ENCODE results near the gene MX2. TPM values are rescaled to one million over a fixed set of nuclear protein-coding genes. Genes with fewer than 3 reads are reported as not detected.

The MX2 gene
- total and polyA plus RNA-seq, 2 donors (not counting 1 experiment from before 2014, with no cell fraction given) = 2.0 to 3.6 TPM

GRCh38 chr21:41393876-41394465, 32.1 kb downstream of the MX2 start:
- H2AFZ ChIP-seq (ENCODE audit: low read length) = no peak overlapping the region
- no peak overlapping the region for H3K27ac ChIP-seq (ENCODE audit: insufficient read depth, low read length)
- no peaks in the 10 kb centered on the region for H3K27me3 ChIP-seq (ENCODE audit: control insufficient read depth, insufficient read depth, low read length)
- H4K20me1 ChIP-seq (ENCODE audit: control insufficient read depth, extremely low read depth, insufficient read depth, low read length) = no peaks in the 10 kb centered on the region
- no peaks in the 10 kb centered on the region for H3K79me2 ChIP-seq (ENCODE audit: control insufficient read depth, insufficient read depth, low read length)
- H3K4me3 ChIP-seq (replicated peaks in 1 of 4; ENCODE audit: control extremely low read depth in 1 of 4, insufficient read depth in 1 of 4, low read depth in 3 of 4, low read length in 4 of 4) = no peak overlapping the region
- H3K36me3 ChIP-seq (ENCODE audit: control insufficient read depth, insufficient read depth, low read length) = no peaks in the 10 kb centered on the region
- no peaks in the 10 kb centered on the region for H3K4me1 ChIP-seq (ENCODE audit: control insufficient read depth, extremely low read depth, insufficient read depth, low read length)
- DNase-seq (ENCODE audit: low read depth in 2 of 2) = no peak
- no peaks in the 10 kb centered on the region for H3K9me3 ChIP-seq (ENCODE audit: control insufficient read depth, insufficient read depth, low read depth, low read length)
- no peak overlapping the region for H3K9ac ChIP-seq (ENCODE audit: insufficient read depth, low read length)
- TF ChIP-seq, protein P1, sequence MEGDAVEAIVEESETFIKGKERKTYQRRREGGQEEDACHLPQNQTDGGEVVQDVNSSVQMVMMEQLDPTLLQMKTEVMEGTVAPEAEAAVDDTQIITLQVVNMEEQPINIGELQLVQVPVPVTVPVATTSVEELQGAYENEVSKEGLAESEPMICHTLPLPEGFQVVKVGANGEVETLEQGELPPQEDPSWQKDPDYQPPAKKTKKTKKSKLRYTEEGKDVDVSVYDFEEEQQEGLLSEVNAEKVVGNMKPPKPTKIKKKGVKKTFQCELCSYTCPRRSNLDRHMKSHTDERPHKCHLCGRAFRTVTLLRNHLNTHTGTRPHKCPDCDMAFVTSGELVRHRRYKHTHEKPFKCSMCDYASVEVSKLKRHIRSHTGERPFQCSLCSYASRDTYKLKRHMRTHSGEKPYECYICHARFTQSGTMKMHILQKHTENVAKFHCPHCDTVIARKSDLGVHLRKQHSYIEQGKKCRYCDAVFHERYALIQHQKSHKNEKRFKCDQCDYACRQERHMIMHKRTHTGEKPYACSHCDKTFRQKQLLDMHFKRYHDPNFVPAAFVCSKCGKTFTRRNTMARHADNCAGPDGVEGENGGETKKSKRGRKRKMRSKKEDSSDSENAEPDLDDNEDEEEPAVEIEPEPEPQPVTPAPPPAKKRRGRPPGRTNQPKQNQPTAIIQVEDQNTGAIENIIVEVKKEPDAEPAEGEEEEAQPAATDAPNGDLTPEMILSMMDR (conservative IDR thresholded peaks at IDR 0.05 in 1 of 2, IDR thresholded peaks at IDR 0.05 in 1 of 2; ENCODE audit: low read depth in 1 of 2, low read length in 2 of 2) = no peak
- TF ChIP-seq EZH2 (IDR thresholded peaks at IDR 0.05; ENCODE audit: low read length, missing control alignments) = no peak
- H3K4me2 ChIP-seq (ENCODE audit: extremely low read depth, insufficient read depth, low read length) = no peak overlapping the region

GRCh38 chr21:41396558-41397075, 34.8 kb downstream of the MX2 start:
- no peak for DNase-seq (ENCODE audit: low read depth in 2 of 2)
- Histone ChIP-seq H3K4me2 (ENCODE audit: extremely low read depth, insufficient read depth, low read length) (no peak overlapping the region), H3K27me3 (ENCODE audit: control insufficient read depth, insufficient read depth, low read length) (no peaks in the 10 kb centered on the region), H4K20me1 (ENCODE audit: control insufficient read depth, extremely low read depth, insufficient read depth, low read length) (no peaks in the 10 kb centered on the region), H3K9me3 (ENCODE audit: control insufficient read depth, insufficient read depth, low read depth, low read length) (no peaks in the 10 kb centered on the region), H2AFZ (ENCODE audit: low read length) (no peak overlapping the region), H3K9ac (ENCODE audit: insufficient read depth, low read length) (no peak overlapping the region), H3K36me3 (ENCODE audit: control insufficient read depth, insufficient read depth, low read length) (no peaks in the 10 kb centered on the region), H3K27ac (ENCODE audit: insufficient read depth, low read length) (no peak overlapping the region), H3K79me2 (ENCODE audit: control insufficient read depth, insufficient read depth, low read length) (no peaks in the 10 kb centered on the region), H3K4me1 (ENCODE audit: control insufficient read depth, extremely low read depth, insufficient read depth, low read length) (no peaks in the 10 kb centered on the region), H3K4me3 (replicated peaks in 1 of 4; ENCODE audit: control extremely low read depth in 1 of 4, insufficient read depth in 1 of 4, low read depth in 3 of 4, low read length in 4 of 4) (no peak overlapping the region)
- no peak for TF ChIP-seq EZH2 (IDR thresholded peaks at IDR 0.05; ENCODE audit: low read length, missing control alignments)
- TF ChIP-seq, protein P1 (conservative IDR thresholded peaks at IDR 0.05 in 1 of 2, IDR thresholded peaks at IDR 0.05 in 1 of 2; ENCODE audit: low read depth in 1 of 2, low read length in 2 of 2) = no peak

GRCh38 chr21:41397471-41397891, 35.7 kb downstream of the MX2 start:
- no peak overlapping the region for H3K27ac ChIP-seq (ENCODE audit: insufficient read depth, low read length)
- H4K20me1 ChIP-seq (ENCODE audit: control insufficient read depth, extremely low read depth, insufficient read depth, low read length) = no peaks in the 10 kb centered on the region
- H3K4me2 ChIP-seq (ENCODE audit: extremely low read depth, insufficient read depth, low read length) = no peak overlapping the region
- no peaks in the 10 kb centered on the region for H3K36me3 ChIP-seq (ENCODE audit: control insufficient read depth, insufficient read depth, low read length)
- H3K9me3 ChIP-seq (ENCODE audit: control insufficient read depth, insufficient read depth, low read depth, low read length) = no peaks in the 10 kb centered on the region
- H2AFZ ChIP-seq (ENCODE audit: low read length) = no peak overlapping the region
- H3K27me3 ChIP-seq (ENCODE audit: control insufficient read depth, insufficient read depth, low read length) = no peaks in the 10 kb centered on the region
- DNase-seq (ENCODE audit: low read depth in 2 of 2) = no peak
- H3K4me3 ChIP-seq (replicated peaks in 1 of 4; ENCODE audit: control extremely low read depth in 1 of 4, insufficient read depth in 1 of 4, low read depth in 3 of 4, low read length in 4 of 4) = no peak overlapping the region
- no peak for TF ChIP-seq EZH2 (IDR thresholded peaks at IDR 0.05; ENCODE audit: low read length, missing control alignments)
- no peaks in the 10 kb centered on the region for H3K4me1 ChIP-seq (ENCODE audit: control insufficient read depth, extremely low read depth, insufficient read depth, low read length)
- H3K79me2 ChIP-seq (ENCODE audit: control insufficient read depth, insufficient read depth, low read length) = no peaks in the 10 kb centered on the region
- H3K9ac ChIP-seq (ENCODE audit: insufficient read depth, low read length) = no peak overlapping the region

All from fibroblast of lung (primary cell).